Activated gamma-delta T cell (primary cell): ENCODE measurements around the gene RBM5.
A peak's percentile ranks its signal among the peaks of the same experiment; 100 is the strongest.

Experiments
- DNase-seq: peaks from one replicate; lab custom pipeline; 2025; lab: John Stamatoyannopoulos, UW

RBM5 gene

DNA sequence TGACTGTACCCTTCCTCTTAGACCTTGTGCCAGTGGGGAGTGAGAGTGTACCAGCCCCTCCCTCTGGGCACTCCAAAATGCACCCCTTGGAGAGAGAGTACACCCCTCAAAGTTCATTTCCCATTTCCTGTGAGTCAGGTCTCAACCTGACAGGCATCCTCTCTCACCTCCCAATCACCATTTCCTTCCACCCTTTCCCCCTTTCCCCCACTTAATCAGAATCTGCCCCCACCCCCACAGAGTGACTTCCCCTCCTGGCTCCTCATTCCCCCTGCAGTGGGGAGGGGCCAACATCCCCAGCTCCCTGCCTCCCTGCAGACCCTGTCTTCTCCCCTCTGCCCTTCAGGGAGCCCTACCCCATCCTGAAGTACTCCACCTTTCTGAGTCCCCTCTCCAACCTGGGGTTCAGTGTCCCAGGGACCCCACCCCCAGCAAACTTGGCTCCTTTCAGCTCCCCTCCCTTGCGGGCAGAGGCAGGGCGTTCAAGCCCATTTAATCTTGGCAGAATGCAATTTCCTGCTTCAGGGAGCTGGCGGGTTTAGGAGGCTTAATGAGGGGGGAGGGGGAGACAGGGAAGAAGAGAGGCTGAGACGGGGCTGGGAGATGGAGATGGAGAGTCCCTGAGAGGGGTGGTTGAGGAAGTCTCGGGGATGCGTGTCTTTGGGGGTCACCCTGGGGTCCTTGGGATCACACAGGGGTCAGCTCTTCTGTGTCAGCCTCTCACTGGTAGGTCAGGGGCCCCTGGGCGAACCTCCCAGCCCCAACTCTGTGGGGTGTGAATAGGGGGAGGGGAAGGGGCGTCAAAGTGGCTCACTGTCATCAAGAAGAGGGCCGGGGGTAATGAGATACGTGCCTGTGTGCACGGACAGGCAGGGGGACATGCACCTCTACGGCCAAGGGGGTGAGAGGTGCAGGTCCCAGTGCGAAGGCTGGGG, 49.8 kb downstream of the RBM5 start:
- no peak for DNase-seq

DNA sequence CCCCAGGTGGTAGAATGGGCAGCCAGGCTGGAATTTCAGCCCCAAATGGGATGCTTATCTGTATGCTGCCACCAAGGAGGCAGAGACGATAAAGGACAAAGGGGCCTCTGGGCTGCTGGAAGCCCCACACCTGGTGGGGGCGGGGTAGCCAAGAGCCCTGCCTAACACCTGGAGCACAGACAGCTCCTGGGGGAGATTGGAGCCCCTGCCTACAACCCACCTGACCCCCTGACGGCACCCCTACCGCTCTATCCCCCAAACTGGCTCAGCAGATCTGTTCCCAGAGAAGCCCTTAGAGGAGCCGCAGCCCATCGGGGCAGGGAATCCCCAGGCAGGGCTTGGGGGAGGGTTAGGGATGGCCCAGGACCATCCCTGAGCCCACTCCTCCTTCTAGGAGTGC, 50.6 kb downstream of the RBM5 start:
- no peak for DNase-seq

DNA sequence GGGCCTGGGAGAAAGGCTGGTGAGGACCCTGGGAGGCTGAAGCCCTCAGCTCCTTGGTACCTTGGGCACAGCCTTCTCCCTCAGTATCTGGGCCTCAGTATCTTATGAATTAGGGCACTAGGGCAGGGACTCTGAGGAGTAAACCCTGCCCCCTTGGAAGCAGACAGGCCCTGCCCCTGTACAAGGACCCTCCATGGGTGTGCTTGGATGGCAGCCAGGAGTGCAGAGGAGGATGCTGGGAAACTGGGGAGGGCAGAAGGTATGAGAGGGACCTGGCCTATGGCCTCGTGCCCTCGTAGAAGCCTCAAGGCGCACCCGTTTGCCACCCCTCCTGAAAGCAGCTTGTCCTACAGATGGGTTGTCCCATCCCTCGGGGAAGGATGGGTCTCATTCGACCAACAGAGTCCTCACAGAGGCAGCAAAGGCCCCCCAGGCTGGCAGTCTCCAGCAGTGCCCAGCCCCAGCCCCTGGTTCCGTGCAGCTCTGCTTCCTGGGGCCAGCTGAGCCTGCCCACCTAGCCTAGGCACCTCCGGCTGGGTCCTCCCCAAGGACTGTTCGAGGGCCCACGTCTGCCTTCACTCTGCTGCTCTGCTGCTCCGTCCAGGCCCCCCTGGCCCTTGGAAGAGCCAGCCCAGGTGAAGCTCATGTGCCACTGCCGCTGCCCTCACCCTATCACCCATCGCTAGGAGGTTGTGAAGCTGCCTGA, 51.2 kb downstream of the RBM5 start:
- DNase-seq: no peak

DNA sequence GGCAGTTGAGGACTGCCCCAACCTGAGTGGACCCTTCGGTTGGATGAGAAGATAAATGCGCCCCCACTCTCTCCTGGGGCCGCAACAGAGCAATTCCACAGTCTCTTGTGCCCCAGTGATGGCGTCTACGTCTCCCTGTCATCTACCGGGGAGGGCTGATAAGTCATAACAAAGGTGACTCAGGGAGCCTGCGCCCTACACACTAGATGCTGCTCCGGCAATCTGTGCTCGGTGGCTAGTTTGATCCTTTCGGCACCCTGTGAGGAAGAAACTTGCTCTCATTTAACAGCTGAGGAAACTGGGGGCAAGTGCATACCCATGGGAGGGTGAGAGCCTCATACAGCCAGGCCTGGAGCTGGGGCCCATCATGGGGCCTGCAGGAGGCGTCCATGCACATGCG, 52.3 kb downstream of the RBM5 start:
- DNase-seq: no peak

DNA sequence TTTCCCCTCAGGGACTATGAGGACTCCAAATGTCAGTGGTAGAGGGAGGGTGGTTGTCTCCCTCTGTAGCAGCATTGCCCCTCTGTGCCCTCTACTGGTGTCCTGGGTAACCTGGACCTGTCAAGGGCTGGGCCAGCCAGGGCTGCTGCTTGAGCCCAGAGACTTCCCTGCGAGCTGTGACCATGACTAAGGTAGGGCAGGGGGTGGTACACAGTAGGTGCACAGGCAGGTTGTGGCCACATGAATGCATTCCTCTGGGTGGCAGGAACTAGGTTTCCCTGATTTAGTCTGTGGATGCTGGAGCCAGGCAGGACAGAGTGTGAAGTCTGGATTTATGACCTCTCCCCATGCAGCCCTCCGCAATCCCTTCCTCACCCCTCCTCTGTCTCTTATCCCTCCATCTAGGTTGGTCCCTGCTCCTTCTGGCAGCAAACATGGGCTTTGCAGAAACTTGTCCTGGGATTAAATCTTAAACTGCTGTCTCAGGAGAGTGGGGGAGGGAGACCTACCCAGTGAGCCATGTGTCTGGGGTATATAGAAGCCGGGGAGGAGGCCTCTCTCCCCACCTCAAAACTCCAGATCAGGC, 57.7 kb downstream of the RBM5 start:
- DNase-seq: no peak

DNA sequence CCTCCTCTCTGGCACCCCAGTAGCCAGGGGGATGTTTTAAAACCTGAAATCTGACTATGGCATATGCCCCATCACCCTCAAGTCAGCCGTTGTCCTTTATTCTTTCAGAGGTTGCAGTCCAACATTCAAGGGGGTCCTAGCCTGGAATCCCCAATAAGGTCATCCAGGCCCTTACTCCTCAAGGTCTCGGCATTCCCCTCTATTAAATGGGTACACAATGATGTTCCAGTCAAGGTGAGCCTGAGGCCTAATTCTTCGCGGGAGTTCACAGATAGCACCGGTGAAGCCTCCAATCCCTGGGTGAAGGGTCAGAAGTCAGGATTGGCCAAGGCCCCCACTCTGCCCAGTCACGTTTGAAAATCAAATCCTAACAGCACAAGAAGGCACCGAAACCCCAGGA, 58.3 kb downstream of the RBM5 start:
- no peak for DNase-seq

DNA sequence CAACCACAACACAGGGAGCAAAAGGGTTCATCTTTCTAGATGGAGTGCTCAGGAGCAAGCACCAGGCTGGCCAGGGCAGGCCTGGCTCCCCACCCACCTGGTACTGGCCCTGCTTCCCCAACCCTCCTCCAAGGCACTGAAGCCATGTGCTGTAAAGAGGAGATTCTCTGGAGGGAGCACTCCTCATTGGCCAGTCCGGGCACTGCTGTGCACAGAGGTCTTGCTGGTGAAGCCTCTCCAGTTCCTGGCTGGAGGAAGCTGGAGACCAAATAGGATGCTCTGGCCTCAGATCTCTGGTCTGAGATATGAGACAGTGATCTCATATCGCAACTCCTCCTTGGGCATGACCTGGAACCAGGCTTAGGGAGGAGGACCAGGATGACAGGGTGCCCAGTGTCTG, 58.7 kb downstream of the RBM5 start:
- DNase-seq: no peak

DNA sequence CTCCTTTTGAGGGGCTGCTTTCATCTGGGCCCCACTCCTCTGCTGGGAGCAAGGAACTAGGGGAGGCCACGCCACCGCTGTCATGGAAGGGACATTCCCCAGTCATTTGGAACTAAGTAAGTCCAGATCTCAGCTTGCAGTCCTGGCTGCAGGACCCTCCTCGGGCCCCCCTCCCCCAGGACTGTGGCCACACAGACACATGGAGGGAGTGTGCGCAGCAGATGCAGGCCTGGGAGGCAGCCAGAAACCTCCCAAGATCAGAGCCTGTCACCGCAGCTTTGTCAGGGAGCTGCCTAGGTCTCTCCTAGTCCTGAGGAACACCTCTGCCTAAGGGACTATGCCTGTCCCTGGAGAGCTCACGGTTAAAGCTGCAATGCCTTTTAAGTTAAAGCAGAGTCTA, 59.1 kb downstream of the RBM5 start:
- DNase-seq: no peak

DNA sequence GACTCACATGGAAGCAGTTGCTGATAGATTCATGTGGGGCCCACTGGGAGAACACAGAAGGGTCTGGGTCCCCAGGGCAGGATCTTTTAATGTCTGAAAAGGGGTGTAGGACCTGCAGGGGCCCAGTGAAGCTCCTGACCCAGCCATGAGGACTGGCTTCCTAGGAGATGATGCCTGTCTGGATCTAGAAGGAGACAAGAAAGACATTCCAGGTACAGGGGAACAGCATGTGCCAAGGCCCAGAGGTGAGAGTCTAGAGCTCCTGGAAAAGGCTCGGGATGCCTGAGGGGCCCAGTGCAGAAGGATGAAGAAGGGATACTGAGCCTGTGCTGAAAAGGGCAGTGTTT, 61.7 kb downstream of the RBM5 start:
- DNase-seq: no peak

DNA sequence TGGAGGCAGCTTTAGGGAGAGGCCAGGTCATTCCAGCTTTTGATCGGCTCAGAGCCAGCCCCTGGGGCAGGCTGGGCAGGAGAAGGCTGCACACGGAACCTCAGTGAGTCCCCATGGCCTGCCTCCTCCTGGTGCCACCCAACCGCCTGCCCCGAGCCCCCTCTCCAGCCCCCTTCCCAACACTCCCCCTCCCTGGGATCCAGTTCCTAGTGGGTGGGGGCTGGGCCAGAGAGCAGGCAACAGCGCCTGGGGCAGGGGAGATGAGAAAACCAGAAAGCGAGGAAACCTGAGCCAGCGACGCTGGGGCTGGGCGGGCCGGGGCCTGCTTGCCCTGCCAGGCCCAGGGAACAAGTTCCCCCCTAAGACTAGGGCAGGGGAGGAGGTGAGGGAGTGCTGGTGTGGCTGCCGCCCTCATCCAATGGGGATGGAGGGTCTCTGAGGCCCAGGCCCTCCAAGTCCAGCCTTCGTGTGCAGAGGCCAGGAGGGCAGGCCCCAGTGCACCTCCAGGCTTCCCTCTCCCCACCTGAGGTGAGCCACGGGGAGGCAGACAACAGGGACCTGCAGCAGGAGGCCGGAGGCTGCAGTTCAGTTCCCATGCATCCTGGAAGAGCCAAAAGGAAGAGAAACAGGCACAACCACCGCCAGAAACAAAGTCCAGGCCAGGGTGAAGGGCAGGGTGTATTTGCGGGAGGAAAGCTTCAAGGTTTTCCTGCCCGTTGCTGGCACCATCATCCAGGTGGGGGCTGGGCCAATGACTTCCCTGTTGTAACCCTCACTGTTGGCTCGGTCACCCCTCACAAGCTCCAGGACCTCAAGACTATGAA, 62.4 kb downstream of the RBM5 start:
- no peak for DNase-seq

DNA sequence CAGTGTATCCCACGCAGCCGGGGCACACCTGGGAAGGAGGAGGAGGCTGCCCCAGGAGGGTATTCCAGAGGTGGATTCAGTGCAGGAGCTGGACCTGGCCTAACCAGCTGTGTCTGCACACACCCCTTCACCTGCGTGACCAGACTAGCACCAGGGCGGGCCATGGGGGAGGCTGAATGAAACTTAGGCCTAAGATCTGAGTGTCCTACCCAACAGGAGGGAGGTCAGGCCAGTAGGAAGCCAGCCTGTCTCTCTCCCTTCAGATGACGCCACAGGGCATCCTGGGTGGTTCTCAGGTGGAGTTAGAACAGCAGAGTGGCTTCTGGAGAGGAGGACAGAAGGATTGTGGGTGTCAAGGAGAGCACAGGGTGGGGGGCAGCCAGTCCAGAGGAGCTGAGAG, 63.0 kb downstream of the RBM5 start:
- no peak for DNase-seq

DNA sequence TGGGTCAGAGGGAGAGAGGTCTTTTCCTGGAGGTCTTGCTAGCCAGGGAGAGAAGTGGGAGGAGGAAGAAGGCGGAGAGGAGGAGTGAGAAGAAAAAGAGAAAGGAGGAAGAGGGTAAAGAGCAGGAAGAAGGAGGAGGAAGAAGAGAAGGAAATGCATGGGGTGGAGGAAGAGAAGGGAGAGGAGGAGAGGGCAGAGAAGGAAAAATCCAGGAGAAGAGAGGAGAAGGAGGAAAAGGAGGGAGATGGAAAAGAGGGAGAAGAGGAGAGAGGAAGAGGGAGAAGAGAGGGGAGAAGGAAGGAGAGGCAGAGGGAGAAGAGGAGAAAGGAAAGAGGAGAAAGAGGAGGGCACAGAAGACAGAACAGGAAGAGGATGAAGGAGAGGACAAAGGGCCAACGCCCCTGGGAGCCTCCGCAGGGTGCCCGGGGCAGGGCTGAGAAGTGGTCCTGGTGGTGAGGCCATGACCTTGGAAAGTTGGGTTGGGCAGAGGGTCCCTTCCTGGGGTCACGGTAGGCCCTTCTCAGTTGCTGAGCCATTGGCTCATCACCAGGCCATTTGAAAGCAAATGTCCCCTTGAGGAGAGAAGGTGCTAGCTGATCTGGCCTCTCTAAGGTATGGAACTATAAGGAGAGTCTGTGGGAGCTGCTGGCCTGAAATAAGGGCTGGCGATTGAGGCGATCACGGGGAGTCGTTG, 65.2 kb downstream of the RBM5 start:
- DNase-seq: no peak

DNA sequence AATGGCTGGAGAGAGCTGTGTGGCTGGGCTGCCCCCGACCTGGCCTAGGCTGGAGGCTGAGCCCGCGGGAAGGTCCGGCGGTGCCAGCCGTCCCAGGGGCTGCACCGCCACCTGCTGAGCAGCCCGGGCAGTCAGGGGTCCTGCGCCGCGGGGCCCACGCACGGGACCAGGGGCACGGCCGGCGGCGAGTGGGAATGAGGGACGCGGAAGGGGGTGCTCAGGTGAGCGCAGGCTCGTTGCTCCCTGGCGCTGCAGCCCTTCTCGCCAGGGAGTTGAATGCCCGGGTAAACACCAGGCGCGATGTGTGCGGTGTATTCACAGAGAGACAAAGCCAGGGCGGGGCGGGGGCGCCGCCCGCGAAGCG, 65.7 kb downstream of the RBM5 start:
- no peak for DNase-seq

DNA sequence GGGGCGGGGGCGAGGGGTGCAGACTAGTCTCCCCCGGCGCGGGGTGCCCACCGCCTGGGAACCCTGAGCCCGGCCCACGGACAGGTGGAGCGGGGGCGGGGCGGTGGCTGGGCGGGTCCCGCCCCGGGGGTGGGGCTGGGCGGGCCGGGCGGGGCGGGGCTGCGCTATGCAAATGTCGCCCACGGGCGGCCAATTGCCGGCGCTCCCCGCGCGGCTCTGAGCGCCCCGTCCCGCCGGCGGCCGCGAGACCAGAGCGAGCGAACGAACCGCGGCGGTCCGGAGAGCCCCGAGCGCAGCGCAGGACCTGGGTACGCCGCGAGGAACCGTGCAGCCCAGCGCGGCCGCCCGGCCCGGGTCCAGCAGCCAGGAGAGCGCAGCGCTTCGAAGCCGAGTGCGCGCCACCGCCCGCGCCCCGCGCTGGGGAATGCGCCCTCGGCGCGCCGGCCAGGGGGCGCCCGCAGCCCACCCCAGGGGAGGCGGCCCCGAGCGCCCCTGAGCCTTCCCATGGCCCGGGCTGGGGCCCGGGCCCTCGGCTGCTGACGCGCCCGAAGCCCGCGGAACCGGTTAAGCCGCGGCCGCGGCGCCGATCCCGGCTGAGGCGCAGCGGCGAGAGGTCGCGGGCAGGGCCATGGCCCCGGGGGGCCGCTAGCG, 66.2 kb downstream of the RBM5 start, which contains the start of gene SEMA3F:
Gene SEMA3F (plus strand): TSS at position 485 of the 651 bp plus-strand sequence. CDS start 4,299 bp downstream, outside the sequence.
- DNase-seq: peak; percentile 56

DNA sequence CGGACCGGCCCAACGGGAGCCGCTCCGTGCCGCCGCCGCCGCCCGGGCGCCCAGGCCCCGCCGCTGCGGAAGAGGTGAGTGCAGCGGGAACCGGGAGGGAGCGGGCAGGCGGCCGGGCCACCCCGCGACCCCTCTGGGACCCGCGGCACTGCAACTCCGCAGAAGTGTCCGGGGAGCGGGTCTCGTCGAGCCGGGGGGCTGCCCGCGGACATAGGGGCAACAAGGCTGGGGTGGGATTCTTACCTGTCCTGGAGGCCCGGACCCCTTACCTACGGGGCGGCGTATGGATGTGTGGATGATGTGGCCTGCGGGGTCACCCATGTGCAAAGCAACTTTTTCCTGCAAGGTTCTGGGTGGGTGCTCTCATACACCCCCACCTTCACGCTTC, 66.8 kb downstream of the RBM5 start:
- no peak for DNase-seq

DNA sequence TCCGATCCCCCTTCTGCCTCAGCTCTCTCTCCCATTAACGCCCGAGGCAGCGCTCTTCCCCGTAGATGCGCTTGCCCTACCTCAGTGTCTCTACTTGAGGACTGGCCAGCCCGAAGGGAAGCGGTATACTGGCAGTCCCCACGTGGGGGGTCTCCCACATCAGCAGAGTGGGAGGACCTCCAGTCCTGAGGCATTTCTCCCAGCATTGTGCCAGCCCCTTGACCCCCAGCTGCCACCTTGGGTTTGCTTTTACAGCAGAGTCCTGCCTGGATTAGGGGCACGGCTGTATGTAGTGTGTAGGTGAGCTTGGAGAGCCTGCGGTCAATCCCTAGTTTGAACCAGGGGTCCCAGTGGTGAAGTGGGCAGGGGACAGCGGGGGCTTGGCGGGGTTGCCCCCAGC, 67.2 kb downstream of the RBM5 start:
- no peak for DNase-seq

DNA sequence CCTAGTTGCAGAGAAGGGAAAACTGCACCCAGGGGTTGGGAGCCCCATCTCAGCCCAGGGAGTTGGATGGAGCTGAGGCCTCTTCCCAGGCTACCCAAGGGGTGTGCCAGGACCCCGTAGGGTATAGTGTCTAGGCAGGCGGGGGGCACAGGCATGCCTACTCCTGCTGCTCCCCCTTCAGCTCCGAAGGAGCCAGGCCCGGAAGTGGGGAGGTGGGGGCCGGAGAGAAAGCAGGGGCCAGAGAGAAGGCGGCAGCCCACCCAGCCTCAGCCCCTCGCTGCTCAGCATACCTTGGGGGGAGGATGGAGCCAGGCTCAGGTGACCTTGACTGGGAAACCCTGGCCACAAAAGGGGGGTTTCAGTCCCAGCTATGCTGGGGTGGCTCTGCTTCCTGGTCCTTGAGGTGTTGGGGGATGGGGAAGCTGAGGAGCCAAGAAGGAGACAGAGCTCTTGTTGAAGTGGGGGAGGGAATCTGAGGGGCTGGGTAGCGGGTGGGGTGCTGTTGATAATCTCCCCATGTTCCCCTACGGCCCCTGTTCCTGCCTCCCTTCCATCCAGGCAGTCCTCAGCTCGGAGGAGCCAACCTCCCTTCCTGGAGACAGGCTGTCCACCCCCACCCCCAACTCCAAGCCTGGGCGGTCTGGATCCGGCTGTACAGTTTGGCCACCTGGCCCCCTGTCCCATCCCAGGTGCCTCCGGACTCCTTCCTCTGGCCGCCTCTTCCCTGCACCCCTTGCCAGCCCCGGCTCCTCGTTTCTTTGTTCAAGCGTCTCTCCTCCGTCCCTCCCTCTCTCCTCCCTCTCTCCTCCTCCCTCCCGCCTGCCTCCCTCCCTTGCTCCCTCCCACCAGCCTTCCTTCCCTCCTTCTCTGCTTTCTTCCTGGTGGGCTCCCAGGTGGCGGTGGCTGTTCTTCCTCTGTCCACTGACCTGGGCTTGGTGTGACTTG, 68.1 kb downstream of the RBM5 start:
- DNase-seq: no peak

DNA sequence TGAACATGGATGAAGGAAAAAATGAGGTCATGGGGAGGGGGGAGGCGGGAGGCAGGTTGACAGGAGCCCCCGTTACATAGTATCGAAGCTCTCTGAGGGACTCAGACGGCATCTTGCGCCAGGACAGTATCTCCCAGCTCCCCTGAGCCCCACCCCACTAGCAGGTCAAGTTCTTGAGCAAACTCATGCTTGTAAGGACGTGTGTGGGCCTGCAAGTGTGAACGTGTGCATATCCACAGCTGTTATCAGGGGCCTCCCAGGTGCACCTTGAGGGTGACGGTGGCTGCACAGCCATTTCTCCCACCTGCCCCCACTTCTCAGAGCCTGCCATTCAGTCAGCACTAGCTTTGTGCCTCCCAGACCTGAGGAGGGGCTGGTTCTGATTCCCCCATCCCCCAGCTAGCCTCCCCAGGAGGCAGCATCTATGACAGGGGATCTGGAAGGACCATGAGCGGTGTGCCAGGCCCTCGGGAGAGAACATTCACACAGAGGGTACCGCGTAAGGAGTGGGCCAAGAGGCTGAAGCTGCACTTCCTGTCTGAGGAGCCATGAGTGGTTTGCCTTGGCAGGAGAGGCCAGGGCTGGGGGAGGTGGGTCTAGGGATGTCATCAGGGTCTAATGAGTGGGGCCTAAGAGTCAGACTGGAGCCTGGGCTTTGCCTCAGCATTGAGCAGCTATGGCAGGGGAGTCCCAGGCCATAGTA, 69.3 kb downstream of the RBM5 start:
- no peak for DNase-seq

DNA sequence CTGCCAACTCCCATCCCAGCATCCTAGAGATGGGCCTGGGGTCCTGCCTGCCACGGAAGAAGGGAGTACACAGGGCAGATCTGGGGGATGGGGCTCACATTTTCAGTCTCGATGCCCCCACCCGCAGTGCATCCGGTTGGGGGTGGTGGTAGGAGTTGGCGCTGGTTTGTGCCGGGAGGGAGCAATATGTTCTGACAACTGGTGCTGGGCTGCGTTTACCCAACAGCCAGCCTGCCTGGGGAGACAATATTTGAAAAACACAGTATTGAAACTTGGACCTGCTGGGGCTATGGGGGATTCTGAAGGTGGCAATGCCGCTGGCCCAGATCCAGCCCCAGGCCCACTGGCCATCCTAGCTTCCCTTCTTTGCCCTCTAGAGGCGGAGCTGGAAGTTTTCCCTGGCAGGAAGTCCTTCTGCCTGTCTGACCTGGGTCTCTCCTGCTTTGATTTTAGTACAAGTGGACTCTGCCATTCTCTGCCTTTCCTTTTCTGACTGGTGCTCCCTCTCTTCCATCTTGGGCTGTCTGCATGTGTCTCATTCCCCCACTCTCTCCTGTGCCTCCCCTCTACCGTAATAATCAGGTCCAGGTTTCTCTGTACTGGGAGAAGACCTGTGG, 69.9 kb downstream of the RBM5 start:
- DNase-seq: no peak
